NCI-H524 (cell line): ENCODE results near the gene STEAP3.
"Not testable (repeated sequence)": the region's sequence is repeated elsewhere in the genome, so short reads cannot be mapped to it uniquely, and the experiment has no call there.

Experiments used
- DNase-seq, 2 experiments: peaks; one replicate each; lab custom pipeline; 2025; lab: John Stamatoyannopoulos, UW

The STEAP3 gene

DNA sequence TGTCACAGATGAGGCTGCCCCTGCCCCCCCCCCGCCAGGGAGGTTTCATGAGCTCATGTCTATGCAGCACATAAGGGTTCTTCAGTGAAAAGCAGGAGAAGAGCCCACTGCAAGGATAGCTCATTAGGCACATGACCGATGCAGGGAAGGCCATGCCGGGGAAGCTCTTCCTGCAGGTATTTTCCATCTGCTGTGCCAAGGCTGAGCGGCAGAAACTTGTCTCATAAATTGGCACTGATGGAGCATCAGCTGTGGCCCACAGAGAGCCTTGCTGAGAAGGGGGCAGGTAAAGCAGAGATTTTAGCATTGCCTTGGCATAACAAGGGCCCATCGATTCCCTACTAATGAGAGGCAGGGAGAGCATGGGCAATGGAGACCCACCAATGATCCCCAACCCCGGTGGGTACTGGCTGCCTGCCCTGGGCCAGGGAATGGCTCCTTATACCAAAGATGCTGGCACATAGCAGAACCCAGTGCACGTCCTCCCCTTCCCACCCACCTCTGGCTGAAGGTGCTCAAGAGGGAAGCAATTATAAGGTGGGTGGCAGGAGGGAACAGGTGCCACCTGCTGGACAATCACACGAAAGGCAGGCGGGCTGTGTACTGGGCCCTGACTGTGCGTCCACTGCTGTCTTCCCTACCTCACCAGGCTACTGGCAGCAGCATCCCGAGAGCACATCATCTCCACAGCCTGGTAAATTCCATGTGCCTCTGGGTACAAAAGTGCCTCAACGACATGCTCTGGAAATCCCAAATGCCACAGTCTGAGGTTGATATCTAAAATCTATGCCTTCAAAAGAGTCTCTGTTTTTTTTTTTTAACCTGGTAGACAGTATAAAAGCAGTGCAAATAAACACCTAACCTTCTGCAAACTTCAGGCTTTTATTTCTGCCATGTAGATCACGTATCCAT is 41.4 kb downstream of the STEAP3 start:
- DNase-seq, result peak; percentile 5 to 58

GRCh38 chr2:119265693-119266066 is 42.0 kb downstream of the STEAP3 start:
- no peak for DNase-seq

DNA sequence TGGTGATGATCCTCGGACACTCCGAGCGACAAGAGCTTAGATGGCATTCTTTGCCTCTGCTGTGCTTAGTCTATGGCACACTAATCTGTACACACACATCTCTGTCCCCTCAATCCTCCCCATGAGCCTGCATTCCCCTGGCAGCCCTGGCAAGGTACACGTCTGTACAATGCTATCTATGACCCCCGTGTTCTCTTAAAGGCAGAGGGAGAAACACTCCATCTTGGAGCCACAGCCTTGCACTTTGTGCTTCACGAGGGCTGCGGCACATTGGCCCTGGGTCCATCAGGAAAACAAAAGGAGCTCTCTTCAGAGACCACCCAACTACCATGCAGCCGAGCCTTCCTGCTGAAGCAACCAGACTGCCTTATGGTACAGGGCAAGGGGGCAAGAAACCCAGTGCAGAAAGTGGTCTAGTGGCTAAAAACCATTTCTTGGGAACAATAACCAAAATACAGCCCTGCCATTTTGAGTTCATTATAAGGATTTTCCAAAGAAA is 42.5 kb downstream of the STEAP3 start:
- DNase-seq, result no peak

GRCh38 chr2:119267604-119268003 is 44.0 kb downstream of the STEAP3 start:
- no peak for DNase-seq

DNA sequence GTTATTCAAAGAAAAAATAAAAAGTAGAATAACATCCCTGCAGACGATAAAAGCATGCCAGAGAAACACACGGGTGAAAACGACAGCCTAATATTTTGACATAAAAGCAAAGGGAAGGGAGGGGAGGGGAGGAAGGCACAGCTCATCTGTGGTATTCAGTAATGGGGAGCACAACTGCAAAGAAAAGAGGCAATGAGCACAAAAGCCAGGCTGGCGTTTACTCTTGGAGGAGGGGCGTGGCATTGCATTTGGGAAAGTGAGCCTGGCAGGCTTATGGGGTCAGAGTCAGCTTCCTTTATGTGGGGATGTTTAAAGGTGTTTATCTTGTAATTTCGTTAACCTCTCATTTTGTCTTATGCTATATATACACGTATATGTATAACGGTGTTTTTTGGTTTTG is 53.2 kb downstream of the STEAP3 start:
- no peak for DNase-seq

DNA sequence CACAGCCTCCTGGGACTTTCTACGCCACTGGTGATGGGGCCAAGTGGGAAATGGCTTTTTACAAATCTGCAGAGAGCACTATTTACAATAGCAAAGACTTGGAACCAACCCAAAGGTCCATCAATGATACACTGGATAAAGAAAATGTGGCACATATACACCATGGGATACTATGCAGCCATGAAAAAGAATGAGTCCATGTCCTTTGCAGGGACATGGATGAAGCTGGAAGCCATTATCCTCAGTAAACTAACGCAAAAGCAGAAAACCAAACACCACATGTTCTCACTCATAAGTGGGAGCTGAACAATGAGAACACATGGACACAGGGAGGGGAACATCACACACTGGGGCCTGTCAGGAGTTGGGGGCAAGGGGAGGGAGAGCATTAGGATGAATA is 54.8 kb downstream of the STEAP3 start:
- not testable (repeated sequence) for DNase-seq

- no peak for DNase-seq
These were observed 55.3 kb downstream of the STEAP3 start for GRCh38 chr2:119278946-119279345.

- DNase-seq, result no peak
These were observed 56.0 kb downstream of the STEAP3 start for GRCh38 chr2:119279666-119280065.

DNA sequence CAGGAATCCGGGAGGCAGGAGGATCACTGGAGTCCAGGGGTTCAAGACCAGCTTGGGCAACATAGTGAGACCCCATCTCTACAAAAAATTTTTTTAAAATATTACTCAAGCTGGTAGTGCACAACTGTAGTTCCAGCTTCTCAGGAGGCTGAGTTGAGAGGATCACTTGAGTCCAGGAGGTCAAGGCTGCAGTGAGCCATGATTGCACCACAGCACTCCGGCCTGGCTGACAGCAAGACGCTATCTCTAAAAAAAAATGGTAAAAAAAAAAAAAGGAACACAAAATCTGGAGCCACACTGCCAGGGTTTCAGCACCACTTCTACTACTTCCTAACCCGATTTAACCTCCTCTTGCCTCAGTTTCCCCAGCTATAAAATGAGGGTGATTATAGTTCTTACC is 57.0 kb downstream of the STEAP3 start:
- no peak for DNase-seq

DNA sequence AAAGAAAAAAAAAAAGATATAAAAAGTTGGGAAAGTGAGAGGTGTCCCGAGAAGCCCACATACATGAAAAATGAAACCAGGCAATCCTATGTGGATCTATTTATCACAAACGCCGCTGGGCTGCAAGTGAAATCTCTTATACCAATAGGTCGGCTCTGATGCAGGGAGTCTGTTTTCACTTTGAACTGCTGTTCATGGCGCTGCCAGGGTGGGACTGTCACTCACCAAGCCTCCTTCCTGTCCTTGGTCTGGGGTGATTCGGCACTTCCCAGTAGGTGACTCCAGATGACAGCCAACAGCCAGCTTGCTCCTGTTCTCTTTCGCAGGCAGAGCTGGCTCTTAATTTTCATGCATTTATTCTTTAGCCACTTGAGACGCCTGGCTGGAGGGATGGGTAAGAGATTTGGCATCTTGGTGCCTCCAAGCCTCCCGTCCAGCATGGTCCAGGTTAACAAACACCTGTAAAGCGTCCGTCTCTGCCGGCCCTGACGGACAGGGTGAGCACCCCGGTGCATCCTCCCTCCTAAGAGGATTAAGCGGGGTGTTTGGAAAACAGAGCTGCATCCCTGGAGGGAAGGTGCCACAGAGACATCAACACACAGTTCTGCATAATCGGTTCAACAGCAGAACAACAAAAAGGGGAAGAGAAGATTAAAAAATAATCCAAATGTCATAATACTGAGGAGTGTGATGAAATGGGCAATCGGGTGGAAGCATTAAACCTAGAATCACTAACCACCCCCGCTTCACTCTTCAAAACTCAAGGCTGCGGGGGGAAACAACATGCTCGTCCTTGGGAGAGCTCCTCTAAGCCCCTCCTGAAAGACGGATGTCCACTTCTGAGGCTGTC is 58.7 kb downstream of the STEAP3 start:
- DNase-seq, result no peak

GRCh38 chr2:119282996-119283511 is 59.4 kb downstream of the STEAP3 start:
- DNase-seq, result no peak

- no peak for DNase-seq
These were observed 60.3 kb downstream of the STEAP3 start for GRCh38 chr2:119283873-119284331.

DNA sequence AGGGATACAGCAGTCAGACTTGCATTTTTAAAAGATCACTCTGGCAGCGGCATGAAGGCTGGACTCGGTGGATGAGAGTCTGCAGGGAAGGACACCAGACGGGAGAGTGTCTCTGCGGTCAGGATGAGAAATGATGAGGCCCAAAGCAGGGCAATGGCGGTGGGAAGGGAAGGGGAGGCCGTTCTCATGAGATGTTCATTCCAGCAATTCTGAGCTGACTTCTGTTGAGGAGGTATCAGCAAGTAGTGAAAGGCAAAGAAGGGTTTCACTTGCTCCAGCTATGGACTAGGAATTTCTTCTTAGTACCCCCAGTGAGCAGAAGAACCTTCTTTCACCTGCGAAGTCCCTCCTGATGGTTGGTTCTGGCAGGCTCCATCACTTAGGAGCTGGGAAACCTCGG is 63.0 kb downstream of the STEAP3 start:
- DNase-seq, result no peak

GRCh38 chr2:119288576-119288975 is 64.9 kb downstream of the STEAP3 start:
- DNase-seq, result no peak

DNA sequence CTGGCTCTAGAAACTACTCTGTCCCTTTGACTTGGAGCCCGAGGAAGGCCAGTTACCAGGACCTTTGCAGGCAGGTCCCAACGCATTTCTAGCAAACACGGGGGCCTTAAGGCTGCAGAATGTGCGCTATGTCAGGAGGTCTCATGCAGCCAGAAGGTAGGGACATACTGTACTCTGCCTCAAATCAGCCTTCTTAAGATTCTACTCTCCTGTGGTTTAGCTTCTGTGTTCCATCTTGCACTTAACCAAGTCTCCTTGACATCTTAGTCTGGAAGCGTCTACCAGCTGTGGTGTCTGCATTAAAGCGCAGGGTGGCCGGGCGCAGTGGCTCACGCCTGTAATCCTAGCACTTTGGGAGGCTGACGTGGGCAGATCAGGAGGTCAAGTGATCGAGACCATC is 65.5 kb downstream of the STEAP3 start:
- peak; percentile 63 to 84 for DNase-seq

DNA sequence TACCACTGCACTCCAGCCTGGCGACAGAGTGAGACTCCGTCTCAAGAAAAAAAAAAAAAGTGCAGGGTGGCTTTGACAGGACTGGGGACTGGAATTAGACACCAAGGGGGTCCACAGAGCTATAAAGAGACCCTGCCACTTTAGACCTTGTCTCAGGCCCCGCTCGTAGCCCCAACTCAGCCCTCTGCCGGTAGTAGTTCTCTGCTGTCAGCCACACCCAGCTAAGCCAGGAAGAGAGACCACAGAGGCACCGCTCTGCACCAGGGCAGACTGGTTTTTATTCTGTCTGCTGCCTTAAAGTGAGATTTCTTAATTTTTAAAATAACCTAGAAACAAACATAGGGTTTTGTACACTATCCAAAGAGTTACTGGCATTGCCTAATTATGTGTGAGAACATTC is 66.0 kb downstream of the STEAP3 start:
- no peak for DNase-seq

GRCh38 chr2:119290859-119291587 is 67.4 kb downstream of the STEAP3 start:
- DNase-seq, result peak; percentile 43 to 74

DNA sequence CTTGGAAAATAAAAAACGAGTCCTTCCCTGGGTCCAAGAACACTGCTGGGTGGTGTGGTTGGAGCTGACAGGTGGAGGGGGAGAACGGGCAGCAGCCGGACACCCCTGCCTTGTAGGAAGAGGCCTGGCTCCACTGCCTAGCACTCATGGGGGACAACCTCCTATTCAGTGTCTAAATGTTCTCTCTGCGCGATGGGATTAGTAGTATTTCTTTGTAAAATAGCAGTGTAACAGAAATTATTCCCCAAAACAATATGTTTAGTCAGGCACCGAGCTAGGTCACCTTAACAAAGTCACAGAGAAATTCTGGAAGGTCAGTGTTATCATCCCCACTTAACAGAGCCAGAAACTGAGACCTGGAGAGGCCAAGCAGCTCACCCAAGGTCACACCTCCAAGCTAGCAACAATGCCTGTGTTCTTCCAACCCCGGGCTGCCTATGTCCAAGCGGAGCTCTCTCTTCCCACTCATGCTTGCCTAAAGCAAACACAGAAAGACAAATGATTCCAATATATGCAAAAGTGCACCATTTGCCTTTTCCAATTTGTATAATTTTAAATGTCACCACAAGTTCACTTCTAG is 68.0 kb downstream of the STEAP3 start:
- DNase-seq, result no peak

DNA sequence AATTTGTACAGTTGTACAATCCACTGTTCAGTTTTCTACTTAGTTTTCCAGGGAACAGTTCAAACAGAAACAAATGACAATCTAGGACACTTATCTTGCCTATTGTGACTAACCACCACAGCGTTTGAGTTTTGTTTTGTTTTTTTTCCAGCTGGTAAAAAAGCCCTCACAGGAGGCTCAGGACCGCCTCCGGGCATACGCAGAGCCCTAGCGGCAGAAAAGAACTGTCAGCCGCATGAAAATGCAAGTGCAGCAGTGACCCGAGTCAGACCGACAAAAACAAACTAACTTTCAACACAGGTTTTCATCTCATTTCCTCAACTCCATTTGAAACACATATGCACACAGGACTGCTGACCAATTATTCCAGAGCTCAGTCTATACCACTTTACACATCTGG is 68.6 kb downstream of the STEAP3 start:
- no peak for DNase-seq

- DNase-seq, result no peak
These were observed 69.6 kb downstream of the STEAP3 start for GRCh38 chr2:119293254-119293653.

DNA sequence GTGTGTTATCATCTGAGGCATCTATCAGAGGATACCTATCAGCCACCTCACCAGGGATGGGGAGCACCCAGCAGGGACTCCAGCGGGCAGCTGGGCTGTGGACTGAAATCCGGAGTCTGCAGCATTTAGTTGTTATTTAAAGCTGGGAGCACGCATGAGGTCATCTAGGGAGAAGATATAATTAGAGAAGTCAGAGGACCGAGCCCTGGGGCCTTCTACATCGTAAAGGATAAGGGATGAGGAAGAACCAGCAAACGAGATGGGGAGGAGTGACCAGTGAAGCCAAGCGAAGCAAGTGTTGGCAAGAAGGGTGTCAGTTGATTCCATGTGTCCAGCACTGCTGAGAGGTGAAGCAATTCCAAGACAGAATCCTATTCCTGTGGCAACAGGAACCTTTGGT is 70.3 kb downstream of the STEAP3 start:
- no peak for DNase-seq
